OCI-LY3 (cell line): ENCODE data around the gene DGKB.

Source experiments
- H2AFZ ChIP-seq: fragments of 200-600, 300-600 bp; shearing (Covaris generic); 2 replicates; pipeline ENCODE4 v1.6.0; 2014; ENCODE audit warnings: antibody characterized with exemption, low read depth, low read length
- H3K27ac ChIP-seq: fragments of 200-600, 300-600 bp; sonication (generic); 2 replicates; pipeline ENCODE4 v1.5.1; 2014; ENCODE audit warnings: mild to moderate bottlenecking, low read length, moderate library complexity, mixed read lengths
- H3K27me3 ChIP-seq: fragments of 200-600, 300-600 bp; sonication (generic); 2 replicates; pipeline ENCODE4 v1.6.1; 2014; ENCODE audit warnings: low read depth, low read length, mixed read lengths
- H3K36me3 ChIP-seq: fragments of 200-600, 300-600 bp; sonication (generic); replicated peaks from 2 replicates; pipeline ENCODE3; 2014; ENCODE audit warnings: low read depth, low read length, mixed read lengths
- H3K4me1 ChIP-seq: fragments of 300-600, 200-600 bp; sonication (generic); 2 replicates; pipeline ENCODE4 v1.6.1; 2014; ENCODE audit warnings: low read length, mixed read lengths
- H3K4me2 ChIP-seq: fragments of 200-600, 300-600 bp; sonication (generic); 2 replicates; pipeline ENCODE4 v1.6.1; 2014; ENCODE audit warnings: low read length, mixed read lengths
- H3K4me3 ChIP-seq: fragments of 300-600, 200-600 bp; sonication (generic); 2 replicates; pipeline ENCODE4 v1.5.1; 2014; ENCODE audit warnings: antibody characterized with exemption, mild to moderate bottlenecking, low read length, moderate library complexity
- H3K79me2 ChIP-seq: fragments of 300-600, 200-600 bp; shearing (Covaris generic); 2 replicates; pipeline ENCODE4 v1.6.1; 2014; ENCODE audit warnings: mild to moderate bottlenecking, low read length, mixed read lengths
- H3K9ac ChIP-seq: fragments of 300-600, 200-600 bp; shearing (Covaris generic); 2 replicates; pipeline ENCODE4 v1.6.0; 2014; ENCODE audit warnings: mild to moderate bottlenecking, low read length, moderate library complexity
- H3K9me3 ChIP-seq: fragments of 200-600, 300-600 bp; shearing (Covaris generic); 2 replicates; pipeline ENCODE4 v1.6.1; 2014; ENCODE audit warnings: low read length, mixed read lengths; ENCODE audit not compliant: insufficient read depth
- H4K20me1 ChIP-seq: fragments of 200-600, 300-600 bp; sonication (generic); 2 replicates; pipeline ENCODE4 v1.6.1; 2016; ENCODE audit warnings: low read length, mixed read lengths; ENCODE audit not compliant: insufficient read depth
- CTCF ChIP-seq: fragments of 200-600, 300-600 bp; sonication (generic); IDR thresholded peaks from 2 replicates; pipeline ENCODE4 v1.5.1; 2014; ENCODE audit warnings: antibody characterized with exemption, low read length, low read depth
- EZH2phosphoT487 ChIP-seq: fragments of 200-600 bp; shearing (Covaris generic); IDR thresholded peaks from 2 replicates; pipeline ENCODE4 v1.6.1; 2018; ENCODE audit warnings: antibody characterized with exemption, mixed run types, low read depth

Gene DGKB

GRCh38 chr7:14275356-14275755 is 627.2 kb downstream of the DGKB start:
- no peaks in the 10 kb centered on the region for H3K27me3 ChIP-seq
- no peak overlapping the region for H3K4me3 ChIP-seq
- no peak overlapping the region for H3K27ac ChIP-seq
- TF ChIP-seq CTCF, result no peak
- no peak for TF ChIP-seq EZH2phosphoT487
- H3K36me3 ChIP-seq, result no peaks in the 10 kb centered on the region
- no peaks in the 10 kb centered on the region for H3K9me3 ChIP-seq
- no peaks in the 10 kb centered on the region for H3K79me2 ChIP-seq
- H4K20me1 ChIP-seq, result no peaks in the 10 kb centered on the region
- no peak overlapping the region for H3K9ac ChIP-seq
- no peak overlapping the region for H3K4me2 ChIP-seq
- no peaks in the 10 kb centered on the region for H3K4me1 ChIP-seq
- no peak overlapping the region for H2AFZ ChIP-seq

- TF ChIP-seq EZH2phosphoT487 (no peak), CTCF (no peak)
- no peaks in the 10 kb centered on the region for H3K4me1 ChIP-seq
Observed at GRCh38 chr7:14271441-14271840, 631.1 kb downstream of the DGKB start.

GRCh38 chr7:14270099-14270498 is 632.5 kb downstream of the DGKB start:
- Histone ChIP-seq H2AFZ (no peak overlapping the region), H3K79me2 (no peaks in the 10 kb centered on the region), H4K20me1 (no peaks in the 10 kb centered on the region), H3K9me3 (no peaks in the 10 kb centered on the region), H3K36me3 (no peaks in the 10 kb centered on the region), H3K9ac (no peak overlapping the region), H3K27me3 (no peaks in the 10 kb centered on the region), H3K4me3 (no peak overlapping the region), H3K4me2 (no peak overlapping the region), H3K27ac (no peak overlapping the region), H3K4me1 (no peaks in the 10 kb centered on the region)
- TF ChIP-seq CTCF (no peak), EZH2phosphoT487 (no peak)

More at GRCh38 chr7:14271441-14271840, 631.1 kb downstream of the DGKB start:
- Histone ChIP-seq H3K79me2 (no peaks in the 10 kb centered on the region), H3K36me3 (no peaks in the 10 kb centered on the region), H3K9ac (no peak overlapping the region), H3K9me3 (no peaks in the 10 kb centered on the region), H3K4me2 (no peak overlapping the region), H3K4me3 (no peak overlapping the region), H3K27me3 (no peaks in the 10 kb centered on the region), H4K20me1 (no peaks in the 10 kb centered on the region), H2AFZ (no peak overlapping the region), H3K27ac (no peak overlapping the region)

GRCh38 chr7:14260011-14260410 is 642.5 kb downstream of the DGKB start:
- no peaks in the 10 kb centered on the region for H3K9me3 ChIP-seq
- H3K79me2 ChIP-seq, result no peaks in the 10 kb centered on the region
- no peak overlapping the region for H3K4me2 ChIP-seq
- H3K36me3 ChIP-seq, result no peaks in the 10 kb centered on the region
- no peaks in the 10 kb centered on the region for H3K4me1 ChIP-seq
- no peaks in the 10 kb centered on the region for H3K27me3 ChIP-seq
- no peak overlapping the region for H3K27ac ChIP-seq
- H4K20me1 ChIP-seq, result no peaks in the 10 kb centered on the region
- TF ChIP-seq CTCF (no peak), EZH2phosphoT487 (no peak)
- no peak overlapping the region for H2AFZ ChIP-seq
- H3K9ac ChIP-seq, result no peak overlapping the region
- H3K4me3 ChIP-seq, result no peak overlapping the region
